OCI-LY7 (cell line): ENCODE results near the gene KDM2A.

Experiments
- CTCF ChIP-seq: fragments of 200-600 bp; sonication (generic); conservative IDR thresholded peaks from 2 replicates; pipeline ENCODE4 v1.5.1; 2014; ENCODE audit warnings: mild to moderate bottlenecking, antibody characterized with exemption, low read length, moderate library complexity, mixed read lengths
- EZH2phosphoT487 ChIP-seq: fragments of 200-600 bp; sonication (generic); IDR thresholded peaks from 2 replicates; pipeline ENCODE4 v1.6.1; 2018; ENCODE audit warnings: low read depth, borderline replicate concordance, mild to moderate bottlenecking, mixed run types, antibody characterized with exemption, low read length, moderate library complexity, mixed read lengths

GRCh38 chr11:67286621-67287333, 167.7 kb downstream of the KDM2A start:
- TF ChIP-seq CTCF (peak; percentile 26; the same call in 1 of the 2 replicates), EZH2phosphoT487 (no peak)
